NCI-H345 (cell line): ENCODE results near the gene STXBP5L.
A peak's percentile ranks its signal among the peaks of the same experiment; 100 is the strongest.
"Not testable (repeated sequence)": the region's sequence is repeated elsewhere in the genome, so short reads cannot be mapped to it uniquely, and the experiment has no call there.

ENCODE experiments used
- DNase-seq: peaks from one replicate; lab custom pipeline; 2025; lab: John Stamatoyannopoulos, UW

The STXBP5L gene

DNA sequence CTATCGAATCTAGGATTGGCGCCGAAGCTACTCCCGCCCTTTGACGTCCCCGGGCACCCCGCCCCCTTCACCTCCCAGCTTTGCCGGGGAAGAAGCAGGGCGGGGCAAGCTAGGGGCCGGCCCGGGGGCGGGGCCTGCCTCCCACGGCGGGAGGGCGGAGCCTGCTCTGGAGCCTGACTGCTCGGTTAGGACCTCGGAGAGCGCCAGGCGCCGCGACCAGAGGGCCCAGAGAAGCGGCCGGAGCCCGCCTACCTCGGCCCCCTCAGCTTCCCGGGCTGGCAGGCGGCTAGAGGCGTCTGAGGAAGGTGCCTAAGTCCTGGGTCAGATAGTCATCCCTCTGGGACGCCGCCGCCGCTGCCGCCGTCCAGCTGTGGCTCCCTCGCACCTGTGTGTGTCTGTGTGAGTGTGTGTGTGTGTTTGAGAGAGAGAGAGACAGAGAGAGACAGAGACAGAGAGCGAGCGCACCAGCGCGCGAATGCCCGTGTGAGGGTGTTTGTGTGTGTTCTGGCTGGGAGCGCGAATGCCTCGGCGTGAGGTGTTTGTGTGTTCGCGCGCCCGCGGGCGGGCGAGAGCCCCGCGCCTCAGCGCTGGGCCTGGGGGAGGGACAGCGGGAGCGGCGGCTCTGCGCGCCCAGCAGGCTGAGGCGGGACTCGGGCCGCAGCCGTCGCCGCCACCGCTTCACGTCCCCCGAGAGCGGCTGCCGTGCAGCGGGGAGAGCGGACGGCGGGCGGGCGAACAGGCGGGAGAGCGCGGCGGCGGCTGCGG is at the start of gene STXBP5L:
Gene STXBP5L (plus strand): TSS at position 176 of the 765 bp plus-strand sequence. CDS start 1,374 bp downstream, outside the sequence.
- peak; percentile 60 for DNase-seq

DNA sequence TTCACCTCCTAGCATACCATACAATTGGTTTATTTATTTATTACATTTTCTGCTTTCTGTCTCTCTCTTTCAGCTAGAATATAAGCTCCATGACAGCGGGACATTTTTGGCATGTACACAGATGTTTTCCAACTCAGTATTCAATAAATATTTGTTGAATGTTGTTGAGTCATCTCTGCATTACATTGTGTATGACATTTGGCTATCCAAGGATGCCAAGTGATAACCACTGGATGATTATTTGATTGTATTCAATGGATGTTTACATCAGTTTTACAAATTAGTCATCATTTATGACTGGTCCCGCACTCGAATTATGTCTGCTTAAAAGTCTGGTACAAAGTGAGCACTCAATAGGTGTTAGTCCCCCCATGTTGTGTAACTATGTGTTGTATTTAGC is 49.5 kb upstream of the STXBP5L start:
- no peak for DNase-seq

- no peak for DNase-seq
These were observed 43.5 kb upstream of the STXBP5L start for GRCh38 chr3:120864541-120864940.

DNA sequence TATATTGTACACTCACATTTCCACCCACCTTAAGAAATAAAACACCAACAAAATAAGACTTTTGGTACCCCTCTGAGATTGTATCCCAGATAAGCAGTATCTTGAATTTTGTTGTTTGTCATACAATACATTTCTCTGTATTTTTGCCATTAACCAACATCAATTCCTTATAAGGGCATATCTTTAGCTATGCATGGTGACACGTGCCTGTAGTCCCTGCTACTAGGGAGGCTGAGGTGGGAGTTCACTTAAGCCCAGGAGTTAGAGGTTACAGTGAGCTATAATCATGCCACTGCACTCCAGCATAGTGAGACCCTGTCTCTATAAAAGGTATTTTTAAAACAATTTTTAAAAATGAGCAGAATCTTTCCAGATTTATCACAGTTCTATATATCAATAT is 32.5 kb upstream of the STXBP5L start:
- DNase-seq, result no peak

- DNase-seq, result no peak
These were observed 32.0 kb upstream of the STXBP5L start for GRCh38 chr3:120875989-120876388.

DNA sequence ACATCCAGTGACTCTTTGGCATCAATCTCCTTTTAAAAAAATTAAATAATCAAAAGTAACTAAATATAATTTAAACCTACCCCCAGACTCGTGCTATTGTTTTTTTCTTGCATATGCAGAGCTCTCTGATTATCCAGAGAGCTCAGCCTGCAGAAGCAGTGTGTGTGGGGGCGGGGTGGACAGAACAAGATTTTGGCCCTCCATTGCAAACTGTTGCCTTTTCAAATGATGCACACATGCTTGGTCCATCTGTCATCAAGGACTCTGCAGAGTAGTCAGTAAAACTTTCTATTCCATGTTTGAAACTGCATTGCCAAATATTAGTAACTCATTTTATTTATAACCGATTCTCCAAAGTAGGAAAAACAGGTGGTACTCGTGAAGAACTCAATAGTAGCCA is 28.6 kb upstream of the STXBP5L start:
- DNase-seq, result no peak

- DNase-seq, result no peak
These were observed 15.1 kb upstream of the STXBP5L start for GRCh38 chr3:120892921-120893320.

DNA sequence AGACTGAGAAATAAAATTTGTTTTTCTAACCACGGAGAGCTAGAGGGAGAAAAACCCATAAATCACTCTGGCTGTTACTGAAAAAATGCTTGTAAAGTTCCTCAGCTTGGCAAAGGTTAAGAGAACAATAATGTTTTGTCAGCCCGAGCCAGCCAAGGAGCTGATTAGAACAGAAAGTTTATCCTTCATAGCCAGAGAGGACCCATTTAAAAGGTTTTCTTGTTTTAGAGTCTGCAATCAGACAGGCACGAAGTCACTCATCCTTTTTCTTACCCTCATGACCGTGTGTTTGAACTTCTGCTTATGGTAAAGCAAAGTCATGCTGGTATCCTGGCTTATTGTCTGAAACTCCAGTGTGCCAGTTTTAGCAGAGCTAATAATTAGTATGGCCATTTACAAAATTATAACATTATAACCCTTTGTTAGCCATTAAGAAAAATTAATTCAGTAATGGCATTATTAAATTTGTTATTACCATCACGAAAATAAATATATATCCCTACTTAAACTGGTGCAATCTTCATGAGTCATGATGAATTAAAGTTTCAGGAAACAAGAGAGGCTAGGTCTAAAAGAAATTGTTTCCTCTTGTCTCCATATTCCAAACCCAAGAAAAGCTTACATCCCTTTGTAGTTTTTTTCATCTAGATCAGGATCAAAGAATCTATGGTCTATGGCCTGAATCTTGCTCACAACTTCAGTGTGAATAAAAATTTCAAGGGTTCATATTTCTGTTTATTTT is 13.5 kb upstream of the STXBP5L start:
- no peak for DNase-seq

GRCh38 chr3:120901716-120902115 is 6.3 kb upstream of the STXBP5L start:
- not testable (repeated sequence) for DNase-seq

DNA sequence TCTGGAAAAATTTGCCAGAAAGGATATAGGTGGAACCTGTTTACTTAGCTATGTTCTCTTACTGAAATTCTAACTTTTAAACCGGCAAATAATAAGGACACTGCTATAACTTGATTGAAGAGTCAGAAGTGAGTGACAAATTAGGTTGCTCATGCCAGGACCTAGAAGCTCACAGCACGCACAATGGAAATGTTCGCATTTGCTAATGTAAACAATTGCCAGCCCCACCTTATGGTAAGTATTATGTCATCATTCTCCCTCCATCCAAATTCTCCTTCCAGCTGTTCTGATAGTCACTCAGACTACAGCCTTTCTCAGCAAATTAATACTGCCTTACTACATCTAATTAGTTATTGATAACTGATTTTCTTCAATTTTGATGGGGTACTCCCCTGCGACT is 4.8 kb upstream of the STXBP5L start:
- no peak for DNase-seq

- peak; percentile 97 for DNase-seq
These were observed 361 bp upstream of the STXBP5L start for GRCh38 chr3:120907659-120908029.

GRCh38 chr3:120908795-120909601 is 993 bp downstream of the STXBP5L start:
- DNase-seq, result peak; percentile 60

- DNase-seq, result peak; percentile 2
These were observed 1.5 kb downstream of the STXBP5L start for GRCh38 chr3:120909602-120909878.

DNA sequence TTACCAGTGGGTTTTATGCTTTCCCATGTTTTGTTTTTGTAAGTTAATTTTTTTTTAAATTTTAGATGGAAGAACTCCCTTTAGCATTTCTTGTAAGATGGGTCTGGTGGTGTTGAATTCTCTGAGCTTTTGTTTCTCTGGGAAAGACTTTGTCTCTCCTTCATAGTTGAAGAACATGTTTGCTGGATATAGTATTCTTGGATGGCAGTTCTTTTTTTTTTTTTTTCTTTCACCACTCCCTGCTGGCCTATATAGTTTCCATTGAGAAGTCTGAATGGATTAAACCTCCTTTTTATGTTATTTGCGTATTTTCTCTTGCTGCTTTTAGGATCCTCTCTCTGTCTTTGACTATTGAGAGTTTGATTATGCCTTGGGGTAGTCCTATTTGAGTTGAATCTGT is 18.1 kb downstream of the STXBP5L start:
- no peak for DNase-seq

- no peak for DNase-seq
These were observed 21.0 kb downstream of the STXBP5L start for GRCh38 chr3:120928991-120929390.

- DNase-seq, result no peak
These were observed 23.6 kb downstream of the STXBP5L start for GRCh38 chr3:120931593-120931992.

DNA sequence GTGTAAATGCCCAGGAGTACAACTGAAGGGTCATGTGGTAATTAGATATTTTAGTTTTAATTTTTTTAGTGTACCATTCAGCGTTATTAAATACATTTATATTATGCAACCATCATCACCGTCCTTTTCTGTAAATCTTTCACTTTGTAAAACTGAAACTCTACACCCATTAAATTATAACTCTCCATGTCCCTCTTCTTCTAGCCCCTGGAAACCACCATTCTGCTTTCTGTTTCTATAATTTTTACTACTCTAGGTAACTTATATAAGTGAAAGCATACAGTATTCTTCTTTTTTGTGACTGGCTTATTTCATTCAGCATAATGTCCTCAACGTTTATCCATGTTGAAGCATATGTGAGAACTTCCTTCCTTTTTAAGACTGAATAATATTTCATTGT is 48.1 kb downstream of the STXBP5L start:
- no peak for DNase-seq

GRCh38 chr3:120982608-120983320 is 74.8 kb downstream of the STXBP5L start:
- no peak for DNase-seq

GRCh38 chr3:120983321-120983665 is 75.3 kb downstream of the STXBP5L start:
- DNase-seq, result no peak

DNA sequence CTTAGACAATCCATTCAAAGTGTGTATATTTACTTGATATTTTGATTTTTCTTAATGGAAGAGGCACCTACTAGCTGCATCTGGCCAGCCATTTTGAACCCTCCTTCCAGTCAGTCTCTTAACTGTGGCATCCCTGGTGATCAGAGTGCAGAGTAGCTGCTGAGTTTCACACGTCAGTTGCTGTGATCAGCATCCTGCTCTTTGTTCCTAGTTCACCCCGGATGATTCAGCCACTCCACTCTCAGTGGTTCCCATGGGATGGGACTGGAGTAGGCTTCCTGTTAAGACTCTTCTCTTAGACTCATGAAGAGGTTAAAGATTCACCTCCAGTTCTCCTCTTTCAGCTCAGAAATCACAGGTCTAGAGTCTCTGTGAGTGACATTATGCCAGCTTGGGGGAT is 75.8 kb downstream of the STXBP5L start:
- no peak for DNase-seq

DNA sequence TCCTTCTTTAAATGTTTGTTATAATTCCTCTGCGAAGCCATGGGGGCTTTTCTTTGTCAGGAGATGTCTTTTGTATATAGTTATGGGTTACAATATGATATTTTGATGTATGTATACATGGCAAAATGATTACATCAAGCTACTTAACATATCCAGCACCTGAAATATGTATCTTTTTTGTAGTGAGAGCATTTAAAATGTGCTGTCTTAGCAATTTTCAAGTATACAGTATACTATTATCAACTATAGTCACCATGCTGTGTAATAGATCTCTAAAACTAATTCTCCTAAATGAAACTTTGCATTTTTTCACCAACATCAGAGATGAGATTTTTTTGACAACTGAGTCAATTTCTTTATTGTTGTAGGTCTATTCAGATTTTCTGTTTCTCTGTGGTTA is 77.2 kb downstream of the STXBP5L start:
- DNase-seq, result no peak

DNA sequence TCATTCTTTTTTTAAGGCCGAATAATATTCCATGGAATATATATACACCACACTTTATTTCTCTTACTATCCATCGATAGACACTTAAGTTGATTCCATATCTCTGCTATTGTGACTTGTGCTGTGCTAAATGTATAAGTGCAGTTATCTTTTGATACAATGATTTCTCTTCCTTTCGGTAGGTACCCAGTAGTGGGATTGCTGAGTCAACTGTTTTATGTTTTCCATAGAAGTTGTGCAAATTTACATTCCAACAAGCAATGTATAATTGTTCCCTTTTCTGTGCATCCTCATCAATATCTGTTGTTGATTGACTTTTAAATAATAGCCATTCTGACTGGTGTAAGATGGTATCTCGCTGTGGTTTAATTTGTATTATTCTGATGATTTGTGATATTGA is 81.0 kb downstream of the STXBP5L start:
- DNase-seq, result no peak
